ENCODE results near the gene RRP8.

Gene RRP8

GRCh38 chr11:6568191-6568918 is 35.1 kb downstream of the RRP8 start:
- peak; percentile 65 for DNase-seq (ENCODE audit: low read depth)
- TF ChIP-seq CTCF (IDR thresholded peaks at IDR 0.05; ENCODE audit: insufficient read depth, low read depth, low read length, missing control alignments): no peak
- H3K4me3 ChIP-seq (ENCODE audit: low read length): no peak overlapping the region

GRCh38 chr11:6567371-6567745 is 36.1 kb downstream of the RRP8 start:
- DNase-seq (ENCODE audit: low read depth): no peak
- TF ChIP-seq CTCF (IDR thresholded peaks at IDR 0.05; ENCODE audit: insufficient read depth, low read depth, low read length, missing control alignments): no peak
- no peak overlapping the region for H3K4me3 ChIP-seq (ENCODE audit: low read length)

GRCh38 chr11:6566704-6567370 is 36.6 kb downstream of the RRP8 start:
- no peak for DNase-seq (ENCODE audit: low read depth)
- no peak overlapping the region for H3K4me3 ChIP-seq (ENCODE audit: low read length)
- TF ChIP-seq CTCF (IDR thresholded peaks at IDR 0.05; ENCODE audit: insufficient read depth, low read depth, low read length, missing control alignments): no peak

GRCh38 chr11:6565988-6566703 is 37.3 kb downstream of the RRP8 start:
- TF ChIP-seq CTCF (IDR thresholded peaks at IDR 0.05; ENCODE audit: insufficient read depth, low read depth, low read length, missing control alignments): no peak
- no peak for DNase-seq (ENCODE audit: low read depth)
- H3K4me3 ChIP-seq (ENCODE audit: low read length): no peak overlapping the region

GRCh38 chr11:6565325-6565724 is 38.1 kb downstream of the RRP8 start:
- no peak overlapping the region for H3K4me3 ChIP-seq (ENCODE audit: low read length)
- no peak for TF ChIP-seq CTCF (IDR thresholded peaks at IDR 0.05; ENCODE audit: insufficient read depth, low read depth, low read length, missing control alignments)
- DNase-seq (ENCODE audit: low read depth): no peak

GRCh38 chr11:6563667-6564066 is 39.7 kb downstream of the RRP8 start:
- no peak for DNase-seq (ENCODE audit: low read depth)
- no peak overlapping the region for H3K4me3 ChIP-seq (ENCODE audit: low read length)
- TF ChIP-seq CTCF (IDR thresholded peaks at IDR 0.05; ENCODE audit: insufficient read depth, low read depth, low read length, missing control alignments): no peak
